IMR-90 (cell line): ENCODE results near the gene IRF2BP2. TPM values are rescaled to one million over a fixed set of nuclear protein-coding genes. Genes with fewer than 3 reads are reported as not detected.
A peak's percentile ranks its signal among the peaks of the same experiment; 100 is the strongest.

ENCODE experiments used
- ATAC-seq: fragments of 200-7000 bp; cut with Tn5 transposase; 2 replicates; pipeline ENCODE4 v1.9.1; 2020; ENCODE audit warnings: low read depth, mild to moderate bottlenecking, moderate library complexity
- BruUV-seq: library from RNA; stranded (reverse); fragments of 400-500 nt; replicated peaks from 2 replicates; lab custom pipeline; 2021; lab: Mats Ljungman, UMichigan
- CTCF ChIA-PET: fragments of 300-600 bp; formaldehyde crosslinking; extraction: SDS; loops from one replicate; lab custom pipeline; 2021; ENCODE audit warnings: antibody characterized with exemption; lab: Yijun Ruan, JAX
- POLR2A ChIA-PET: fragments of 300-600 bp; sonication (Branson Sonifier 250); formaldehyde crosslinking; loops from one replicate; lab custom pipeline; 2022; ENCODE audit warnings: antibody characterized with exemption; ENCODE audit not compliant: unreplicated experiment; lab: Charles Lee
- DNase-seq: peaks from one replicate; pipeline ENCODE4 v3.0.0; 2013
- H2AFZ ChIP-seq: replicated peaks from 2 replicates; pipeline ENCODE3; 2013; ENCODE audit warnings: low read length, mild to moderate bottlenecking; ENCODE audit not compliant: poor library complexity
- H2AK5ac ChIP-seq: 2 replicates; pipeline ENCODE4 v1.6.1; 2013; ENCODE audit warnings: low read depth, low read length, inconsistent platforms
- H2AK9ac ChIP-seq: replicated peaks from 2 replicates; pipeline ENCODE3; 2013; ENCODE audit warnings: mild to moderate bottlenecking, low read depth, low read length, moderate library complexity; ENCODE audit not compliant: poor library complexity
- H2BK120ac ChIP-seq: 2 replicates; pipeline ENCODE4 v1.6.1; 2013; ENCODE audit warnings: low read depth, low read length, inconsistent platforms
- H2BK15ac ChIP-seq: 3 replicates; pipeline ENCODE4 v1.6.1; 2013; ENCODE audit warnings: low read depth, low read length, inconsistent platforms
- H2BK20ac ChIP-seq: 2 replicates; pipeline ENCODE4 v1.6.1; 2013; ENCODE audit warnings: low read depth, mild to moderate bottlenecking, inconsistent platforms, low read length, moderate library complexity
- H2BK5ac ChIP-seq: 2 replicates; pipeline ENCODE4 v1.6.1; 2013; ENCODE audit warnings: mild to moderate bottlenecking, low read depth, low read length, inconsistent platforms; ENCODE audit not compliant: poor library complexity, severe bottlenecking
- H3K14ac ChIP-seq: replicated peaks from 2 replicates; pipeline ENCODE4 v1.6.1; 2013; ENCODE audit warnings: low read depth, low read length, inconsistent platforms
- H3K18ac ChIP-seq: 2 replicates; pipeline ENCODE4 v1.6.1; 2013; ENCODE audit warnings: low read depth, low read length, control low read depth
- H3K23ac ChIP-seq: 2 replicates; pipeline ENCODE4 v1.6.1; 2013; ENCODE audit warnings: low read depth, low read length, inconsistent platforms
- H3K27ac ChIP-seq: 2 replicates; pipeline ENCODE4 v1.5.1; 2013; ENCODE audit warnings: mild to moderate bottlenecking, control low read depth, low read length; ENCODE audit not compliant: insufficient read depth
- H3K27me3 ChIP-seq: 2 replicates; pipeline ENCODE4 v1.6.1; 2013; ENCODE audit warnings: low read length; ENCODE audit not compliant: control insufficient read depth, insufficient read depth
- H3K36me3 ChIP-seq: 2 replicates; pipeline ENCODE4 v1.6.1; 2013; ENCODE audit warnings: low read length, mixed read lengths; ENCODE audit not compliant: control insufficient read depth, insufficient read depth
- H3K4ac ChIP-seq: 2 replicates; pipeline ENCODE4 v1.6.1; 2013; ENCODE audit warnings: low read depth, low read length, inconsistent platforms
- H3K4me1 ChIP-seq: 2 replicates; pipeline ENCODE4 v1.6.1; 2013; ENCODE audit warnings: low read length, mixed read lengths; ENCODE audit not compliant: control insufficient read depth, insufficient read depth
- H3K4me2 ChIP-seq: 2 replicates; pipeline ENCODE4 v1.6.1; 2013; ENCODE audit warnings: low read depth, mild to moderate bottlenecking, control low read depth, low read length, moderate library complexity
- H3K4me3 ChIP-seq: 2 replicates; pipeline ENCODE4 v1.5.1; 2013; ENCODE audit warnings: low read depth, mild to moderate bottlenecking, control low read depth, low read length, moderate library complexity; ENCODE audit not compliant: insufficient read depth
- H3K56ac ChIP-seq: 2 replicates; pipeline ENCODE4 v1.6.1; 2013; ENCODE audit warnings: low read length, inconsistent platforms; ENCODE audit not compliant: insufficient read depth; ENCODE audit errors: extremely low read depth
- H3K79me1 ChIP-seq, 2 experiments: 2 replicates each; pipeline ENCODE4 v1.6.1; 2013; ENCODE audit warnings: low read length in 2 of 2, inconsistent platforms in 1 of 2, low read depth in 1 of 2
- H3K9ac ChIP-seq: 2 replicates; pipeline ENCODE4 v1.6.1; 2013; ENCODE audit warnings: low read depth, low read length, control low read depth
- H3K9me1 ChIP-seq: 2 replicates; pipeline ENCODE4 v1.6.1; 2013; ENCODE audit warnings: low read length, inconsistent platforms; ENCODE audit not compliant: insufficient read depth
- H3K9me3 ChIP-seq: 2 replicates; pipeline ENCODE4 v1.6.1; 2013; ENCODE audit warnings: low read length; ENCODE audit not compliant: control insufficient read depth, insufficient read depth
- H4K20me1 ChIP-seq: 2 replicates; pipeline ENCODE4 v1.6.1; 2013; ENCODE audit warnings: low read length, inconsistent platforms; ENCODE audit not compliant: insufficient read depth
- H4K5ac ChIP-seq: 2 replicates; pipeline ENCODE4 v1.6.1; 2013; ENCODE audit warnings: mild to moderate bottlenecking, low read depth, low read length, control low read depth
- H4K8ac ChIP-seq, 2 experiments: 2 replicates each; pipeline ENCODE4 v1.6.1; 2013; ENCODE audit warnings: low read depth in 2 of 2, low read length in 2 of 2, control low read depth in 1 of 2, inconsistent platforms in 1 of 2
- H4K91ac ChIP-seq: 2 replicates; pipeline ENCODE4 v1.6.1; 2013; ENCODE audit warnings: low read depth, low read length, inconsistent platforms; ENCODE audit not compliant: insufficient read depth
- BHLHE40 ChIP-seq: fragments of 150-350 bp; IDR thresholded peaks from 2 replicates; pipeline ENCODE4 v1.6.1; 2016; ENCODE audit warnings: mild to moderate bottlenecking, low read depth, low read length
- CEBPB ChIP-seq: IDR thresholded peaks from 2 replicates; pipeline ENCODE4 v1.6.1; 2012; ENCODE audit warnings: low read depth, low read length, improper control_type of control experiment
- CHD1 ChIP-seq: IDR thresholded peaks from 2 replicates; pipeline ENCODE4 v1.6.1; 2012; ENCODE audit warnings: low read depth, low read length, improper control_type of control experiment
- ELK1 ChIP-seq: fragments of 150-350 bp; IDR thresholded peaks from 2 replicates; pipeline ENCODE4 v1.6.1; 2016; ENCODE audit warnings: low read depth, mild to moderate bottlenecking, low read length, moderate library complexity, borderline replicate concordance
- FOS ChIP-seq: fragments of 150-350 bp; IDR thresholded peaks from 2 replicates; pipeline ENCODE4 v1.6.1; 2016; ENCODE audit warnings: low read depth, low read length
- MAFK ChIP-seq: IDR thresholded peaks from 2 replicates; pipeline ENCODE4 v1.6.1; 2012; ENCODE audit warnings: low read depth, low read length, improper control_type of control experiment
- MAZ ChIP-seq: IDR thresholded peaks from 2 replicates; pipeline ENCODE4 v1.6.1; 2012; ENCODE audit warnings: low read depth, mild to moderate bottlenecking, low read length, improper control_type of control experiment, moderate library complexity, borderline replicate concordance
- MXI1 ChIP-seq: IDR thresholded peaks from 2 replicates; pipeline ENCODE4 v1.6.1; 2012; ENCODE audit warnings: low read depth, mild to moderate bottlenecking, low read length, moderate library complexity, borderline replicate concordance
- NFE2L2 ChIP-seq: fragments of 150-350 bp; IDR thresholded peaks from 2 replicates; pipeline ENCODE4 v1.6.1; 2016; ENCODE audit warnings: low read depth, mild to moderate bottlenecking, low read length
- POLR2A ChIP-seq: IDR thresholded peaks from 2 replicates; pipeline ENCODE4 v1.6.1; 2012; ENCODE audit warnings: mild to moderate bottlenecking, low read depth, low read length
- RAD21 ChIP-seq: IDR thresholded peaks from 2 replicates; pipeline ENCODE4 v1.6.1; 2012; ENCODE audit warnings: low read length, improper control_type of control experiment
- RCOR1 ChIP-seq: IDR thresholded peaks from 2 replicates; pipeline ENCODE4 v1.6.1; 2012; ENCODE audit warnings: mild to moderate bottlenecking, low read length, improper control_type of control experiment; ENCODE audit not compliant: insufficient replicate concordance
- RFX5 ChIP-seq: IDR thresholded peaks from 2 replicates; pipeline ENCODE4 v1.8.0; 2012; ENCODE audit warnings: low read depth, mild to moderate bottlenecking, low read length, moderate library complexity
- SMC3 ChIP-seq: fragments of 150-350 bp; IDR thresholded peaks from 2 replicates; pipeline ENCODE4 v1.6.1; 2016; ENCODE audit warnings: low read depth, mild to moderate bottlenecking, antibody characterized with exemption, low read length, moderate library complexity
- USF2 ChIP-seq: fragments of 150-350 bp; IDR thresholded peaks from 2 replicates; pipeline ENCODE4 v1.6.1; 2017; ENCODE audit warnings: mild to moderate bottlenecking, antibody characterized with exemption, low read length, low read depth
- WGBS, 2 experiments: methylation state at CpG; one replicate each; pipeline versions ENCODE4 v1.1.5 to v1.1.7; 2013; ENCODE audit warnings: missing lambda C conversion rate in 2 of 2; ENCODE audit not compliant: insufficient read length in 1 of 2; ENCODE audit errors: extremely low coverage in 2 of 2; 5-methylcytosine and 5-hydroxymethylcytosine counted together
- dilution Hi-C: fragments of 300-500 bp; cut with HindIII; formaldehyde crosslinking; loops from one replicate; pipeline ENCODE4 v1.14.3; 2018; ENCODE audit warnings: low sequenced_read_pairs; ENCODE audit not compliant: unreplicated experiment
- in situ Hi-C: fragments of 300-500 bp; cut with MboI; formaldehyde crosslinking; loops from 3 replicates; pipeline ENCODE4 v1.14.3; 2019; ENCODE audit warnings: low sequenced_read_pairs, inconsistent platforms, mixed read lengths
- intact Hi-C: fragments of 100-400 bp; cut with micrococcal nuclease; formaldehyde crosslinking; loops from 2 replicates; pipeline ENCODE4 v1.10.0; 2022
- polyA plus RNA-seq, 3 experiments: library from polyadenylated mRNA; depleted of rRNA; stranded (reverse); fragments of >200 nt; gene quantifications; 2 replicates each; pipeline ENCODE4 v1.2.3, GENCODE V29; 2012; ENCODE audit warnings: low replicate concordance in 1 of 3
- total RNA-seq: library from RNA; depleted of rRNA; stranded (reverse); fragments of >200 nt; gene quantifications from 2 replicates; pipeline ENCODE4 v1.2.3, GENCODE V29; 2012
- TF ChIP-seq, protein P1 (sequence below): conservative IDR thresholded peaks from 2 replicates; pipeline ENCODE4 v1.5.1; 2012; ENCODE audit warnings: mild to moderate bottlenecking, low read depth, low read length, improper control_type of control experiment

IRF2BP2 gene
- total and polyA plus RNA-seq, 2 of the 4 experiments (the other 2 are of a cell fraction), result 47.0 to 66.6 TPM

GRCh38 chr1:234555390-234556024, 54.5 kb downstream of the IRF2BP2 start:
- Histone ChIP-seq H2AK5ac (peak overlapping the region; percentile 56), H3K9me3 (no peaks in the 10 kb centered on the region), H3K27me3 (no peaks in the 10 kb centered on the region), H4K8ac (no peak overlapping the region), H4K91ac (peak overlapping the region; percentile 47; the same call in 1 of the 2 replicates), H3K9me1 (peaks cover 19% of the 10 kb centered on the region), H3K4me1 (peaks cover 10% of the 10 kb centered on the region), H3K36me3 (no peaks in the 10 kb centered on the region), H2AFZ (peak overlapping the region; percentile 59), H3K27ac (no peak overlapping the region), H2BK120ac (peak overlapping the region; percentile 1; the same call in 1 of the 2 replicates), H3K4me2 (no peak overlapping the region), H2BK20ac (peak overlapping the region; percentile 5), H3K18ac (no peak overlapping the region), H3K9ac (no peak overlapping the region), H4K20me1 (no peaks in the 10 kb centered on the region), H3K79me1 (no peaks in the 10 kb centered on the region), H4K5ac (no peak overlapping the region), H3K14ac (no peak overlapping the region; the same call in 1 of the 2 replicates), H3K56ac (no peak overlapping the region), H3K4ac (peak overlapping the region; percentile 67), H3K23ac (0 out of 2 replicates have a peak overlapping the region, but pooled peaks have one; percentile 29), H2BK15ac (peak overlapping the region; percentile 36; the same call in 1 of the 3 replicates), H2AK9ac (no peak overlapping the region), H3K4me3 (no peak overlapping the region), H2BK5ac (no peak overlapping the region)
- in situ Hi-C loops (no loop called here), intact Hi-C loops (no loop called here), dilution Hi-C loops (no loop called here)
- TF ChIP-seq BHLHE40 (no peak), POLR2A (no peak), NFE2L2 (no peak), USF2 (no peak), SMC3 (no peak), FOS (no peak), RFX5 (no peak), MAZ (no peak), RCOR1 (no peak), CHD1 (no peak), MAFK (no peak), ELK1 (no peak), CEBPB (no peak), MXI1 (no peak), RAD21 (no peak)
- TF ChIP-seq, protein P1, sequence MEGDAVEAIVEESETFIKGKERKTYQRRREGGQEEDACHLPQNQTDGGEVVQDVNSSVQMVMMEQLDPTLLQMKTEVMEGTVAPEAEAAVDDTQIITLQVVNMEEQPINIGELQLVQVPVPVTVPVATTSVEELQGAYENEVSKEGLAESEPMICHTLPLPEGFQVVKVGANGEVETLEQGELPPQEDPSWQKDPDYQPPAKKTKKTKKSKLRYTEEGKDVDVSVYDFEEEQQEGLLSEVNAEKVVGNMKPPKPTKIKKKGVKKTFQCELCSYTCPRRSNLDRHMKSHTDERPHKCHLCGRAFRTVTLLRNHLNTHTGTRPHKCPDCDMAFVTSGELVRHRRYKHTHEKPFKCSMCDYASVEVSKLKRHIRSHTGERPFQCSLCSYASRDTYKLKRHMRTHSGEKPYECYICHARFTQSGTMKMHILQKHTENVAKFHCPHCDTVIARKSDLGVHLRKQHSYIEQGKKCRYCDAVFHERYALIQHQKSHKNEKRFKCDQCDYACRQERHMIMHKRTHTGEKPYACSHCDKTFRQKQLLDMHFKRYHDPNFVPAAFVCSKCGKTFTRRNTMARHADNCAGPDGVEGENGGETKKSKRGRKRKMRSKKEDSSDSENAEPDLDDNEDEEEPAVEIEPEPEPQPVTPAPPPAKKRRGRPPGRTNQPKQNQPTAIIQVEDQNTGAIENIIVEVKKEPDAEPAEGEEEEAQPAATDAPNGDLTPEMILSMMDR, result no peak
- WGBS, 2 experiments, result 74% methylated on average over 5 of the region's 10 CpGs; no CpG with 5 or more reads in 1 of the 2 experiments
- DNase-seq, result no peak
- ChIA-PET CTCF (no interaction called here), POLR2A (no interaction called here)
- BruUV-seq, result no TSS peak
- no peak for ATAC-seq
